AG10803 (cell line): ENCODE data around the gene FRMD4A.
A peak's percentile ranks its signal among the peaks of the same experiment; 100 is the strongest.
"Not testable (repeated sequence)": the region's sequence is repeated elsewhere in the genome, so short reads cannot be mapped to it uniquely, and the experiment has no call there.

Experiments used
- DNase-seq: peaks from one replicate; pipeline ENCODE4 v3.0.0; 2010; ENCODE audit warnings: low read depth
- H3K4me3 ChIP-seq: 2 replicates; pipeline ENCODE4 v1.5.1; 2011; ENCODE audit warnings: mild to moderate bottlenecking, low read length, control low read depth
- CTCF ChIP-seq: conservative IDR thresholded peaks from 2 replicates; pipeline ENCODE4 v1.5.1; 2011; ENCODE audit warnings: mild to moderate bottlenecking, low read length, control low read depth, inconsistent platforms

The FRMD4A gene

GRCh38 chr10:13717571-13717935 lies 613.2 kb downstream of the FRMD4A start:
- TF ChIP-seq CTCF = no peak
- DNase-seq = no peak
- peak overlapping the region; percentile 48 for H3K4me3 ChIP-seq

- peak; percentile 90 for DNase-seq
- no peak overlapping the region for H3K4me3 ChIP-seq
- no peak for TF ChIP-seq CTCF
Observed at GRCh38 chr10:13716081-13717071, 614.3 kb downstream of the FRMD4A start.

GRCh38 chr10:13715596-13715995 lies 615.1 kb downstream of the FRMD4A start:
- H3K4me3 ChIP-seq, DNase-seq: not testable (repeated sequence)

- no peak for TF ChIP-seq CTCF
- no peak overlapping the region for H3K4me3 ChIP-seq
- DNase-seq = no peak
Observed at GRCh38 chr10:13715100-13715499, 615.6 kb downstream of the FRMD4A start.

- no peak for TF ChIP-seq CTCF
- no peak overlapping the region for H3K4me3 ChIP-seq
- DNase-seq = peak; percentile 98
Observed at GRCh38 chr10:13712837-13713581, 617.7 kb downstream of the FRMD4A start.

- no peak overlapping the region for H3K4me3 ChIP-seq
Observed at GRCh38 chr10:13712476-13712836, 618.3 kb downstream of the FRMD4A start.

More at GRCh38 chr10:13712476-13712836, 618.3 kb downstream of the FRMD4A start:
- DNase-seq = no peak
- no peak for TF ChIP-seq CTCF
